Heart right ventricle (tissue), 16 donors: Measurements from ENCODE around the gene MARF1. TPM values are rescaled to one million over a fixed set of nuclear protein-coding genes. Genes with fewer than 3 reads are reported as not detected.

Experiments used
- ATAC-seq, 8 donors: fragments of 200-7000 bp; cut with Tn5 transposase; one replicate each; pipeline ENCODE4 v1.9.1; 2020; ENCODE audit warnings: mild to moderate bottlenecking in 8 of 8, moderate library complexity in 8 of 8, moderate number of reproducible peaks in 1 of 8
- DNase-seq, 2 donors: peaks; one replicate each; pipeline ENCODE4 v3.0.0-alpha.2; 2020
- H3K27ac ChIP-seq, 10 donors: fragments of 200-600 bp; sonication (generic) in 2 of 10; one replicate each; pipeline versions ENCODE4 v1.5.0 to v1.8.0; 2020 to 2022; ENCODE audit warnings: mild to moderate bottlenecking in 3 of 10
- H3K27me3 ChIP-seq, 7 donors: fragments of 200-600 bp; one replicate each; pipeline ENCODE4 v1.8.0; 2021 to 2022; ENCODE audit warnings: mild to moderate bottlenecking in 2 of 7
- H3K36me3 ChIP-seq, 9 donors: fragments of 200-600 bp; sonication (generic) in 1 of 9; one replicate each; pipeline versions ENCODE4 v1.5.0 to v1.8.0; 2020 to 2022; ENCODE audit warnings: mild to moderate bottlenecking in 2 of 9
- H3K4me1 ChIP-seq, 9 donors: fragments of 200-600 bp; sonication (generic) in 1 of 9; one replicate each; pipeline versions ENCODE4 v1.5.0 to v1.8.0; 2020 to 2022; ENCODE audit warnings: mild to moderate bottlenecking in 4 of 9
- H3K4me3 ChIP-seq, 10 donors: fragments of 200-600 bp; sonication (generic) in 2 of 10; one replicate each; pipeline versions ENCODE4 v1.5.0 to v1.8.0; 2020 to 2022; ENCODE audit warnings: mild to moderate bottlenecking in 7 of 10, moderate library complexity in 2 of 10
- H3K9me3 ChIP-seq, 11 donors: fragments of 200-600 bp in 10 of 11; sonication (generic) in 2 of 11; one replicate each; pipeline versions ENCODE4 v1.5.0 to v1.8.0; 2013 to 2022; ENCODE audit warnings: mild to moderate bottlenecking in 2 of 11, control low read depth in 1 of 11, moderate library complexity in 1 of 11
- WGBS, 2 donors: extraction: QIAGEN DNeasy Blood & Tissue Kit; methylation state at CpG; one replicate each; pipeline ENCODE4 v1.1.7; 2013; ENCODE audit warnings: inconsistent platforms in 1 of 2; 5-methylcytosine and 5-hydroxymethylcytosine counted together
- intact Hi-C, 10 donors: fragments of 100-400 bp; cut with DNase I; formaldehyde crosslinking; loops; one replicate each; pipeline versions ENCODE4 v1.11.1 to v1.14.2; 2022
- polyA plus RNA-seq, 2 donors: library from polyadenylated mRNA; stranded (reverse); fragments of 200-250 nt; gene quantifications; one replicate each; pipeline ENCODE4 v1.2.3, GENCODE V29; 2013
- total RNA-seq, 10 donors: library from RNA; stranded (reverse); fragmentation: NEBNext Ultra II Directional in 3 of 10; extraction: Animal tissue kit (Norgen Biotek cat#: 25700) in 3 of 10; gene quantifications; one replicate each; pipeline versions ENCODE4 v1.2.1 to v1.2.4, GENCODE V29; 2021 to 2023
- TF ChIP-seq, protein P1 (sequence below), 9 donors: fragments of 200-600 bp; sonication (generic) in 2 of 9; IDR thresholded peaks; one replicate each; pipeline versions ENCODE4 v1.5.0 to v1.8.0; 2021 to 2022; ENCODE audit warnings: antibody characterized with exemption in 9 of 9, mild to moderate bottlenecking in 5 of 9, moderate library complexity in 1 of 9
- donor health status: Arrhythmogenic right ventricular cardiomyopathy.
- donor health status: ischemic (EF 13 %, LVEDD 7.1; RV severe dilation, severe dysfunction).
- donor health status: healthy with polysubstance abuse.
- donor health status: DM: no; HTN: yes; CAD: no.
- donor health status: DM: no; HTN: no; CAD: no.
- donor health status: ischemic (EF 25% LVEDD 6.9; RV normal size, moderate dysfunction).
- donor health status: ischemic (EF 25% LVEDD 5.7; RV mildly dilated, moderate dysfunction).
- donor health status: healthy.
- donor health status: DM: yes; HTN: yes; CAD: no.
- donor health status: Ischemic cardiomyopathy.
- donor health status: ischemic (EF 35%, LVEDD 5.7; RV mildly dilated, moderate dysfunction).
- donor health status: nonischemic (EF 11% LVEDD 7.7; RV severe dilation, severe dysfunction).
- donor health status: DM: yes; HTN: yes; CAD: no.
- donor health status: PGD.
- donor health status: ischemic (EF 29% LVEDD 5.4; RV normal size, mild dysfunction).
- donor health status: nonischemic (EF 23%, LVEDD 6.1; RV moderate dilation, normal function).

MARF1 gene
- total and polyA plus RNA-seq, 12 donors: 9.6 to 59.1 (median 42.7) TPM

DNA sequence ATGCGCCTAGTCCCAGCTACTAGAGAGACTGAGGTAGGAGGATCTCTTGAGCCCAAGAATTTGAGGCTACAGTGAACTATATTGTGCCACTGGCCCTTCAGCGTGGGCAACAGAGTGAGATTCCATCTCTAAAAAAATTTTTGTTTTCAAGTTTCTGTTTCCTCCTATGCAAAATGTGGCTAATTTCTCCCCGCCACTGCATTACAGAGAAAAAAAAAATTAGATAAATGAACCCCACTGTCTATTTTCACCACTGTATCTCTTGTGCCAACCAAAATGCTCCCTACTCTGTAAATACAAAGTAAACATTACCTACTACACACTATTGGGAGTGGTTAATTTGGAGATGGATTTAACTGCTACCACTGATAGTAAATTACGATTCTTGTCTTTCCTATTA, 2.0 kb downstream of the MARF1 start:
- intact Hi-C loops: loop anchor here in 4 of 10 donors (5.0 to 10.0 kb wide), 2 partner anchors 61 to 64 kb away; no protein-coding TSS in a partner anchor
- Histone ChIP-seq H3K9me3 (no peaks in the 10 kb centered on the region), H3K36me3 (peaks cover 0 to 45% (median 32%) of the 10 kb centered on the region in 9 donors), H3K27me3 (no peaks in the 10 kb centered on the region), H3K4me3 (no peak overlapping the region), H3K4me1 (peaks cover 0 to 43% (median 26%) of the 10 kb centered on the region in 9 donors), H3K27ac (peak overlapping the region in 1 of 10 donors; percentile 19)
- TF ChIP-seq, protein P1, sequence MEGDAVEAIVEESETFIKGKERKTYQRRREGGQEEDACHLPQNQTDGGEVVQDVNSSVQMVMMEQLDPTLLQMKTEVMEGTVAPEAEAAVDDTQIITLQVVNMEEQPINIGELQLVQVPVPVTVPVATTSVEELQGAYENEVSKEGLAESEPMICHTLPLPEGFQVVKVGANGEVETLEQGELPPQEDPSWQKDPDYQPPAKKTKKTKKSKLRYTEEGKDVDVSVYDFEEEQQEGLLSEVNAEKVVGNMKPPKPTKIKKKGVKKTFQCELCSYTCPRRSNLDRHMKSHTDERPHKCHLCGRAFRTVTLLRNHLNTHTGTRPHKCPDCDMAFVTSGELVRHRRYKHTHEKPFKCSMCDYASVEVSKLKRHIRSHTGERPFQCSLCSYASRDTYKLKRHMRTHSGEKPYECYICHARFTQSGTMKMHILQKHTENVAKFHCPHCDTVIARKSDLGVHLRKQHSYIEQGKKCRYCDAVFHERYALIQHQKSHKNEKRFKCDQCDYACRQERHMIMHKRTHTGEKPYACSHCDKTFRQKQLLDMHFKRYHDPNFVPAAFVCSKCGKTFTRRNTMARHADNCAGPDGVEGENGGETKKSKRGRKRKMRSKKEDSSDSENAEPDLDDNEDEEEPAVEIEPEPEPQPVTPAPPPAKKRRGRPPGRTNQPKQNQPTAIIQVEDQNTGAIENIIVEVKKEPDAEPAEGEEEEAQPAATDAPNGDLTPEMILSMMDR (IDR thresholded peaks at IDR 0.05): no peak
- DNase-seq (no peak), ATAC-seq (no peak)
- 83 to 85% methylated on average over 4 of the region's 4 CpGs for WGBS, 2 donors

DNA sequence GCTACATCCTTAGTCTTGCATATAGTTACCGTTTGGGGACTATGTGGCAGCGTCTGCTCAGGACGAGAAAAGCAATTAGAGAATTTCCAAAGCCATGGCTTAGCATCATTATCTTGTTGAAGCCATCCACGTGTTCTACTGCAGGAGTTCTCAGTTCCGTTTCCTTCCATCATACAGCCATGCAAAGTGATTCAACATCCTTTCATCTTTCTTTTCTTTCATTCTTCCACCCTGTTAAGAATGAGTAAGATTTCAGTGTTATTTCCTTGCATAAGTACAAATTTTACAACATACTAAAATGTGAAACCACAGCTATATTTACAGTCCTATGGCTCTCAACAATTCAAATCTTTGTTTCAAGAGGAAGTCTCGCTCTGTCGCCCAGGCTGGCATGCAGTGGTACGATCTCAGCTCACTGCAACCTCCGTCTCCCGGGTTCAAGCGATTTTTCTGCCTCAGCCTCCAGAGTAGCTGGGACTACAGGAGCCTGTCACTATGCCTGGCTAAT, 3.8 kb downstream of the MARF1 start:
- H3K4me3 ChIP-seq: no peak overlapping the region
- no peak for DNase-seq
- TF ChIP-seq, protein P1 (IDR thresholded peaks at IDR 0.05): no peak
- H3K4me1 ChIP-seq: peaks cover 0 to 43% (median 25%) of the 10 kb centered on the region in 9 donors
- WGBS, 2 donors: 86 to 90% methylated on average over 11 of the region's 11 CpGs
- peak overlapping the region in 1 of 10 donors; percentile 27 for H3K27ac ChIP-seq
- peaks cover 0 to 63% (median 48%) of the 10 kb centered on the region in 9 donors for H3K36me3 ChIP-seq
- intact Hi-C loops: no loop called here
- ATAC-seq: no peak
- H3K9me3 ChIP-seq: no peaks in the 10 kb centered on the region
- no peaks in the 10 kb centered on the region for H3K27me3 ChIP-seq

DNA sequence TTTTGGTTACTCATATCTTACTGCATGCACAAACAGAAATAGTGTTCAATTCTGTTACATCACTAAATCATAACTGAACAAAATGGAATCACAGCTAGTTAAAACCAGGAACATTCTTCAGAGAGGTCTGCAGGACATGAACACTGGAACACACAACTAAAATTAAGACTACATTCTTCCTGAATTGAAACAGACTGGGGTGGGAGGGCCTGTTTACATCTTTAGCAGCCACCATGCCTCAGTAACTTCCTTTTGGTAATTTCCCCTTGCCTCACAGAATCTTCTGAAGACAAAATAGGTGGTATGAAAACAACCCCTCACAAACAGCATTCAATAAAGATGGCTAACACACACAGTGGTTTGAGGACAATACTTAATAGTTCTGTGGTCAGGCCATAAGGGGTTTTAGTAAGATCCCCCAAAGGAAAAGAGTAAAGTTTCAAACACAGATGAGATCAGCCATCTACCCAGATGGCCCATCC, 6.5 kb downstream of the MARF1 start:
- intact Hi-C loops: no loop called here
- no peaks in the 10 kb centered on the region for H3K27me3 ChIP-seq
- peaks cover 0 to 90% (median 68%) of the 10 kb centered on the region in 9 donors for H3K36me3 ChIP-seq
- H3K9me3 ChIP-seq: no peaks in the 10 kb centered on the region
- no peak for DNase-seq
- H3K27ac ChIP-seq: peak overlapping the region in 1 of 10 donors; percentile 70
- no peak overlapping the region for H3K4me3 ChIP-seq
- H3K4me1 ChIP-seq: peaks cover 0 to 29% (median 11%) of the 10 kb centered on the region in 9 donors
- ATAC-seq: no peak
- TF ChIP-seq, protein P1 (IDR thresholded peaks at IDR 0.05): no peak

DNA sequence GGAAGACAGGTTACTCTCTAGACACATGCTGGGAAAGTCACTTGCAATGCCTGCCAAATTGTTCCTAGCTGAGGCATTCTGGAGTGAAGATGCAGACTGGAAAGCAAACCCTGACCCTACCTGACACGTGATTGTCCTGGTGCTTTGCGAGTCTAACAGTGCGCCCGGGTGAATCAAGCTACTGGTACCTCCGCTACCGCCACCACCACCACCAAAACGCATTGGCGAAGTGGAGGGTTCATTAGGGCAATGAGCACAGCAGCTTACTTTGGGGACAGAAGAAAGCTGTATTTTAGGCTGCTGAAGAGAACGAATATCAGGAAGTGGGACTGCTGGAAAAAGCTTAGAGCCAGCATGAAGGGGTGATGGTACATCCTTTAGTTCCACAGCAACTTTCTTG, 7.0 kb downstream of the MARF1 start:
- Histone ChIP-seq H3K4me3 (no peak overlapping the region), H3K36me3 (peaks cover 0 to 95% (median 73%) of the 10 kb centered on the region in 9 donors), H3K9me3 (no peaks in the 10 kb centered on the region), H3K4me1 (peaks cover 0 to 24% (median 6%) of the 10 kb centered on the region in 9 donors), H3K27ac (peak overlapping the region in 1 of 10 donors; percentile 70), H3K27me3 (no peaks in the 10 kb centered on the region)
- ATAC-seq: no peak
- TF ChIP-seq, protein P1 (IDR thresholded peaks at IDR 0.05): no peak
- WGBS, 2 donors: 93 to 96% methylated on average over 9 of the region's 9 CpGs
- intact Hi-C loops: no loop called here
- DNase-seq: no peak
